Activated CD8-positive, alpha-beta memory T cell treated with anti-CD3 and anti-CD28 coated beads, Interleukin-2, amount 50 U/mL, for 4 hours (primary cell): Measurements from ENCODE around the gene ZNF575.
"Not testable (repeated sequence)": the region's sequence is repeated elsewhere in the genome, so short reads cannot be mapped to it uniquely, and the experiment has no call there.

Source experiments
- DNase-seq: peaks from one replicate; pipeline ENCODE4 v3.0.0-alpha.2; 2020

The ZNF575 gene

DNA sequence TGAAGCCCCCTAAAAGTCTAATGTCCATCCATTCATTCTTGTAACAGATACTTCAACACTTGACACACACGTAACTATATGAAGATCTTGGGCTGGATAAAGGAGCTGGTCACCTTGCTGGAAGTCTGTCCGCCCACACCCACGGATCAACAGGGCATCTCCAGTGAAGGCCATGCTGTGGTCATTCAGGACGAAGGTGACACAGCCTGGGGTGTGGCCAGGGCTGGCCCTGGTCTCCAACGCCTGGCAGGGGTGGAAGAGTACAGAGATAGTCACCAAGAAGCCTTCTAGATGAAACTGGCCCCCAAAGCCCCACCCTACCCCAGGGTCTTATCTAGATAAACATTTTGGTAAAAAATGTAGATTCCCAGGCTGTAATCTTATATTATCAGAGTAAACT, 21.7 kb upstream of the ZNF575 start:
- no peak for DNase-seq

DNA sequence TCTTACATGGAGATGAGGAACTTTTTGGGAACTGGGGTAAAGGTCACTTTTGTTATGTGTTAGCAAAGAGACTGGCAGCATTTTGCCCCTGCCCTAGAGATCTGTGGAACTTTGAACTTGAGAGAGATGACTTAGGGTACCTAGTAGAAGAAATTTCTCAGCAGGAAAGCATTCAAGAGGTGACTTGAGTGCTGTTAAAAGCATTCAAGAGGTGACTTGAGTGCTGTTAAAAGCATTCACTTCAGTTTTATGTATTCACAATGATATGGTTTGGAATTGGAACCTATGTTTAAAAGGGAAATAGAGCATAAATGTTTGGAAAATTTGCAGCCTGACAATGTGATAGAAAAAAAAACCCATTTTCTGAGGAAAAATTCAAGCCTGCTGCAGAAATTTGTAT, 20.6 kb upstream of the ZNF575 start:
- not testable (repeated sequence) for DNase-seq

DNA sequence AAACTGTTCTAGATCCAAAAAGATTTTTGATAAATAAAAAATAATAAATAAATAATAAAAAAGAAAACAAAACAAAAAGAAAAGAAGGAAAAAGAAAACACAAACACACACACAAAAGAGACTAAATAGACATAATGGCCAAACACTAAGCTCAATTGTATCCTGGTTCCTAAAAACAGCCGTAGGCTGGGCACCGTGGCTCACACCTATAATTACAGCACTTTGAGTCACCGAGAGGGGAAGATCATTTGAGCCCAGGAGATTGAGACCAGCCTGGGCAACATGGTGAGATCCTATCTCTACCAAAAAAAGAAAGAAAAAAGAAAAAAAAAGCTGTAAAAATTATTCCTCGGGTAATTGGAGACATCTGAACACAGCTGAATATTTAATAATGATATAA, 14.9 kb upstream of the ZNF575 start:
- DNase-seq, result no peak

DNA sequence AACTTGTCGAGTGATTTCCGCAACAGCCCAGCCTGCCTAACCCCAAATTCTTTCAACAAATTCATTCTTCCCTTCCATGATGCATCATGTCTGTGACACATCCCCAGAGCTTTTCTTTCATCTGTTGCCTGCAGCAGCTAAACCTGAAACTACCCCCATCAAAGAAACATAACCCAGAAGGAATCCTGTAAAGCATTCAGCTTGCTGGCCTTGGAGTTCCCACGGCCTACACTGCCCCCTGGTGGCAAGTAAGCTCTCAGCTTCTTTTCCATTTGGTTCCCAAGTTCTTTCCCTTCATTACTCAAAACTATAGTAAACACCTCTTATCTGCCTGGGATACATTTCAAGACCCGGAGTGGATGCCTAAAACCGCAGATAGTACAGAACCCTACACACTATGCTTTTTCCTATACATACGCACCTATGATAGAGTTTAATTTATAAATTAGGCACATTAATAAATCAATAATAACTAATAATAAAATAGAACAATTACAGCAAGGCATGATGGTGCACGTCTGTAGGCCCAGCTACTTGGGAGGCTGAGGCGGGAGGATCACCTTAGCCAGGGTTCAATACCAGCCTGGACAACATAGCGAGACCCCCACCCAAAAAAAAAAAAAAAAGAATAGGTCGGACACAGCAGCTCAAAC, 13.4 kb upstream of the ZNF575 start:
- peak; percentile 83 for DNase-seq

DNA sequence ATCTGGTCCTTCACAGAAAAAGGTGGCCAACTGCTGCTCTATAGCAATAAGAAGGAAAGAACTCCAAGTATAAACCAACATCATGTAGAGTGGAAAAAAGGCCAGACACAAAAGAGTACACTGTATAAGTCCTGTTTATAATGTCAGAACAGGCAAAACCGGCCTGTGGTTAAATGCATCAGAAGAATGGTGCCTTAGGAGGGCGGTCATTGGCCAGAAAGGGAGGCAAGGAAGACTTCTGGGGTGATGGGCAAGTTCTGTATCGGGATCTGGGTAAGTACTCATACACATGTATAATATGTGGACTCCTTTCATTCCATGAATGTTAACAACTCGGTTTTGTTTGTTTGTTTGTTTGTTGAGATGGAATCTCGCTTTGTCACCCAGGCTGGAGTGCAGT, 10.1 kb upstream of the ZNF575 start:
- DNase-seq, result no peak

DNA sequence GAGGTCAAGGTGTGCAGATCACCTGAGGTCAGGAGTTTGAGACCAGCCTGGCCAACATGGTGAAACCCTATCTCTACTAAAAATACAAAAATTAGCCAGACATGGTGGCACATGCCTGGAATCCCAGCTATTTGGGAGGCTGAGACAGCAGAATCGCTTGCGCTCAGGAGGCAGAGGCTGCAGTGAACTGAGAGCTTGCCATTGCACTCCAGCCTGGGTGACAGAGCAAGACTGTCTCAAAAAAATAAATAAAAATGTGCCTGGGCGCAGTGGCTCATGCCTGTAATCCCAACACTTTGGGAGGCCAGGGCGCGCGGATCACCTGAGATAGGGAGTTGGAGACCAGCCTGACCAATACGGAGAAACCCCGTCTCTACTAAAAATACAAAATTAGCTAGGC, 9.3 kb upstream of the ZNF575 start:
- not testable (repeated sequence) for DNase-seq

DNA sequence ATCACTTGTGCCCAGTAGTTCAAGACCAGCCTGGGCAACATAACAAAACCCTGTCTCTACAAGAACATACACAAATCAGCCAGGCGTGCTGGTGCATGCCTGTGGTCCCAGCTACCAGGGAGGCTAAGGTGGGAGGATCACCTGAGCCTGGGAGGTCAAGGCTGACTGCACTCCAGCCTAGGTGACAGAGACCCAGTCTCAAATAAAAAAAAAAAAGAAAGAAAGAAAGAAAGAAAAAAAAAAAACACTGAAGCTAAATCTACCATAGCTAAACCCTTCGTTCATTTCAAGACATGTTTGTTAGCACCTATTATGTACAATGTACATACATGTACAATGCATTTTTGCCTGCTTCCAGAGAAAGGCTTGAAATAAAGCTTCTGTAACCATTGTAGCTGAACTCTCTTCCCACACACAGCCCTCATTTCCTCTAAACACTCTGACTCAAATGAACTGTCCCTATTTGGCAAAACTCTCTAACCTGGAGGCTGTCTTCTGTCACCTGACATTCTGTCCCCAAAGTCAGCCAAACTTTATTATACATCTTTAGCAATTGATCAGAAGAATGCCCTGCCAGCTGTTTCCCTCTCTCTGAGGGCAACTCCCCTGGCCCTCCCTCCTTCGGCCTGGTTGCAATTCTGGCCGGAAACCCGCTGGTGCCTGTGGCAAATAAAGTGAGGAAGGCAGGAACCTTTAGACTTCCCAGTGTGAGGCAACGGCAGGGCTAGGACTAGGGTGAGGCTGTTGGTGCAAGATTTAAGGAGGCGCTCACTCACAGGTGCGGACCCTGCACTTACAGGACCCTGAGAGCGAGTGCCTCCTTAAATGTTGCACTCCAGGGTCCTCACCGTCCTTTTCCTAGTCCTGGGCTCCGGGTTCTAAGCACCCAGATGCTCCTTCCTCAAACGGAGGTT, 7.8 kb upstream of the ZNF575 start:
- DNase-seq, result peak; percentile 27

DNA sequence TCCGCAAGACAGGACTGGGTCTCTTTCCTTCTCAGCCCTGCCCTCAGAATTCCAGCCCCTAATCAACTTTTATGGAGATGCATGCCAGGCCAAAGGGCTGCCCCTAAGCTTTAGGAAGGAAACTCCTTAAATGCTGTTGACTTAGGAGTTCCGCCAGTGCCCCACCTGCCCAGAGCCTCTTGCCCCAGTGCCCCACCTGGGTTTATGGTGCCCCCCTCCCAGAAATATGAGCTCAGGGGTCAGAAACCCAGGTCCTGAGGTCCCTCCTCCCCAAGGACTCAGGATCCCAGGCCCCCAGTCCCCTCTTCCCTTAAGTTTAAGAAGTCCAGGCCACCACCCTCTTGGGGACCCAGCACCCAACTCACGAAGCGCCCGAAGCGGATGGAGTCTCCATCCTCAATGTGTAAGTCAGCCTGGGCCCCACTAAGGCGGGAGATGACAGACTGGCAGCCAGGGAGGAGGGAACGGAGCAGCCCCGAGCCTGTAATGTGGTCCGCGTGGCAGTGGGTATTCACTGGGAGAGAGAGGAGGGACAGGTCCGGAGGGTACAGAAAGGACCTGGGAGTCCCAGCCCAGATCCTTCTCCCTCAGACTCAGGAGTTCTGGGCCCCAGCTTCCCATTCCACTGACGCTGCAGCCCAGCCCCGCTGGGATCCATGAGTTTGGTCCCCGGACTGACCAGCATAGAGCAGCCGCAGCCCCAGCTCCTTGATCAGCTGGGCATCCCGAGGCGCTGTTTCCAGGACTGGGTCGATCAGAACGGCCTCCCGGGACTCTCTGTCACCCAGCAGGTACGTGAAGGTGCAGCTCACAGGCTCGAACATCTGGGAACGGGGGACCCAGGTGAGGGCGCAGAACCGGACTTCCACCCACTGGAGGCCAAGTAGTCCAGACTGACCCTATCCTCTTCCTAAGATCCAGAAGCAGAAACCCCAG, 6.9 kb upstream of the ZNF575 start:
- DNase-seq, result no peak

DNA sequence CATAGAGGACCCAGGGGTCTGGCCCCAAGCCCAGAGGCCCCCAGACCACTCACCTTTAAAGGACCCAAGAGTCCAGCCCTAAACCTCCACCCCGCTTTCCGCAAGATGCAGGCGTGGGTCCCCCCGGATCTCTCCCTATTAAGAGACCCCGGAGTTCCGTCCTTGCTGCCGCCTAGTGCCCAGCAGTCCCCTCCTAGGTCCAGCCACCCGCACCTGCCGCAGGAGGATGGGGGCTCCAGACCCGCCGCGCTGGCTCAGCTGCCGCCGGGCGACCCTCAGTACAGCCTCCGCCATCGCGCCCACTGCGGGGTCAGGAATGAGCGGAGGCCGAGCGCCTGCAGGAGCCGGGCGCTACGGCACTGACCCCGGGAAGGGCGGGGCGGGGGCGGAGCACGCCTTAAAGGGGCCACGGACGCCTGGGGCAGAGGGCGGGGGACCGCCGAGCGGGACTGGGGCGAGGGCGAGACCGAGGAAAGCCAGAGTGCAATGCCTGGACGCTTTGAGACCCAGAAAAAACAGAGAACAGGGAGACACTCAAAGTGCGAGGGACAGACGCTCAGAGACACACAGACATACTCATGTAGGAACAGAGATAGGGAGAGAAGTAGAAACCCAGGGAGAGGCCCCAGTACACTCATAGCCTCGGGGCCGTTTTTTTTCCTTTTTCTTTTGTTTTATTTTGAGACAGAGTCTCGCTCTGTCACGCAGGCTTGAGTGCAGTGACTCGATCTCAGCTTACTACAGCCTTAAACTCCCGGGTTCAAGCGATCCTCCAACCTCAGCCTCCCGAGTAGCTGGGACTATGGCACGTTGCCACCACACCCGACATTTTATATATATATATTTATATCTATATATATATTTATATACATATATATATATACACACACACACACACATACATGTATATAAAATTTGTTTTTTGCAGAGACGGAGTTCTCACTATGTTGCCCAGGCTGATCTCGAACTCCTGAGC, 5.8 kb upstream of the ZNF575 start, which contains the start of gene ETHE1:
ETHE1 (minus strand) TSS at position 318 of the 976 bp plus-strand sequence; CDS start at position 294, 24 bp downstream.
- DNase-seq, result peak; percentile 75

DNA sequence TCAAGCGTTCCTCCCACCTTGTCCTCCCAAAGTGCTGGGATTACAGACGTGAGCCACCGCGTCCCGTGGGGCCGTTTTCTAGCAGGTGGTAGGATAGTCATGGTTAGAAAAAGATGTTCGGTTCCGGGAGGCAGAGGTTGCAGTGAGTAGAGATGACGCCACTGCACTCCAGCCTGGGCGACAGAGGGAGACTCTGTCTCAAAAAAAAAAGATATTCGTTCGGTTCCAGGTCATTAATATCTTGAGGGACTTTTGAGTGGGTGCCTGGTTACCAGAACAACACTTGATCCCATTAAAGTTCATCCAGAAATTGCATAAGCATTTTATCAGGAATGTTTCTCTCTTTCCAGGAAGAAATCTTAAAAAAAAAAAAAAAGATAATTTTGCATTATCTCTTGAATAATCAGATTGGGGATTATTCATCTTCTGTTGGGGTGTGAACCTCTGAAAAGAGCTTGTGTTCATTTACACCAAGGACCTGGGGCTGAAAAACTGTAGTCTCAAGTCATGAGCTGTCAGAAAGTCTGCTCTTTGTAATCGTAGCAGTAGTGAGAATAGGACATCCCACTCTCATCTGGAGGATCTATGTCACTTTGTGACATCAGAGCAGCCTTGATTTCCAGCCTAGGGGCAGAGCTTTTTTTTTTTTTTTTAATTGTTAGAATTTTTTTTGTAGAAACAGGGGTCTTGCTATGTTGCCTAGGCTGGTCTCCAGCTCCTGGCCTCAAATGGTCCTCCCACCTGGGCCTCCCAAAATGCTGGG, 4.9 kb upstream of the ZNF575 start:
- no peak for DNase-seq

DNA sequence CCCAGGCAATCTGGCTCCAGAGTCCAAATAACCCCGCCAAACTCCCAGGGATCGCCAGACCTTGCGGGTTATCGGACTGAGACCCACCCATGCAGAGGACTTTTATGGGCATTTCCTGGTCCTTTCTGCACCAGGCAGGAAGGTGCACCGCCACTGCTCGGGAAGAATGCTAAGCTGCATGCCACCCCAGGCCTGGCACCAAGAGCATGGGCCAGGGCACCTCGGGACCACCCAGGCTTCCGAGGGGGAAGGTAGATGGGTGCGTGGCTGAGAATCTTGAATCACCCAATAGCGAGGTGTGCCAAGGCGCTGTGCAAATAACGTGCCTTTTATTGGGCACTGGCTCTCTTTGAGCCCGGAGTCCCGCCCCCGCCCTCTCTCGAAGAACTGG, 422 bp upstream of the ZNF575 start:
- DNase-seq, result no peak

DNA sequence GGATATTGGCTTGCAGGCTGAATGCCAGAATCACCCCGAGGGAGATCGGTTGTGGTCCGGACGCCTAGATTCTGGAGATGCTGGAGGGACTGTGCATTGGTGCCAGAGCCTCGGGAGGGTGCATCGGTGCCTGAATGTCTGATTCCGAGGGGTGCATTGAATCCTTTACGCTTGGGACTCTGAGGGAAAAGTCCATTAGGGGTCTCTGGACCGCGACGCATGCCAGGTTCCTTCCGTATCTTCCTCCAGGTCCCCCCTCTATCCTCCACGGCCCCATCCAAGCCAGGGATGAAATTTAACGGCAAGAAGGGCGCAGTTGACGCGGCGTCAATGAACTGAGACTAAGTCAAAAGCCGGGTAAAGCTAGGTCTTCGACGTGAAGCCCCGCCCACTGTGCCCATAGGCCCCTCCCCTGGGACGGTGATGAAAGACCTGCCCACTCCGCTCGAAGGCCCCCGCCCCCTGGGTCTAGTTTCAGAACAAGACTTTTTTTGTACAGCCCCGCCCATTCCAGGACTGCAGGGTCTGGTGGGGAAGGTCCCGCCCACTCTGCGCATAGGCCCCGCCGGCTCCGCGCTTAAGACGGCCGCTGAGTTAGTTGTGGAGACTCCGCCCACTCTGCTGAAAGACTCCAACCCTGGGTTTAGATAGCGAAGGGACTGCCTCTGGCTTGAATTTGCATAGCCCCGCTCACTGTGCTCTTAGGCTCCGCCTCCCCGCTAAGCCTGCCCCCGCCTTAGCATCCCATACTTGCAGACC, 737 bp downstream of the ZNF575 start:
- peak; percentile 93 for DNase-seq

DNA sequence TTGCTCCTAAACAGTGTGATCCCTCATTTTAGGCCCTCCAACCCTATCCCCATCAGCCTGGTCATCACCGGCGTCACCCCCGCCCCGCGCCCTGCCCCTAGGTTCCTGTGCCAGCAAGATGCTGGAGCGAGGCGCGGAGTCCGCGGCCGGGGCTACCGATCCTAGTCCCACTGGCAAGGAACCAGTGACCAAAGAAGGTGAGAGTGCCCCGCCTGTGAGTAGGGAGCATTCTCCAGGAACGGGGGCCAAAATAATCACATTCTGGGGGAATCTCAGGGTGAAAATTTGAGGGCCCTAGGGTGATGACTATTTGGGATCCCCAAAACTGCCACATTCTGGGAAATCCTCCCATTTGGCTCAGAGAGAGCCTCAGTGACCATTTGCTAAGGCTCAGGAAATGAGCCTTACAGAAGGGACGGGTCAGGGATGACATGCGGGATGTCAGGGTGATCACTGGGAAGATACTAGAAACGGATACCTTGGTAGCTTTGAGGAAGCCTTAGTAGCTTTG, 1.4 kb downstream of the ZNF575 start:
- DNase-seq, result no peak

DNA sequence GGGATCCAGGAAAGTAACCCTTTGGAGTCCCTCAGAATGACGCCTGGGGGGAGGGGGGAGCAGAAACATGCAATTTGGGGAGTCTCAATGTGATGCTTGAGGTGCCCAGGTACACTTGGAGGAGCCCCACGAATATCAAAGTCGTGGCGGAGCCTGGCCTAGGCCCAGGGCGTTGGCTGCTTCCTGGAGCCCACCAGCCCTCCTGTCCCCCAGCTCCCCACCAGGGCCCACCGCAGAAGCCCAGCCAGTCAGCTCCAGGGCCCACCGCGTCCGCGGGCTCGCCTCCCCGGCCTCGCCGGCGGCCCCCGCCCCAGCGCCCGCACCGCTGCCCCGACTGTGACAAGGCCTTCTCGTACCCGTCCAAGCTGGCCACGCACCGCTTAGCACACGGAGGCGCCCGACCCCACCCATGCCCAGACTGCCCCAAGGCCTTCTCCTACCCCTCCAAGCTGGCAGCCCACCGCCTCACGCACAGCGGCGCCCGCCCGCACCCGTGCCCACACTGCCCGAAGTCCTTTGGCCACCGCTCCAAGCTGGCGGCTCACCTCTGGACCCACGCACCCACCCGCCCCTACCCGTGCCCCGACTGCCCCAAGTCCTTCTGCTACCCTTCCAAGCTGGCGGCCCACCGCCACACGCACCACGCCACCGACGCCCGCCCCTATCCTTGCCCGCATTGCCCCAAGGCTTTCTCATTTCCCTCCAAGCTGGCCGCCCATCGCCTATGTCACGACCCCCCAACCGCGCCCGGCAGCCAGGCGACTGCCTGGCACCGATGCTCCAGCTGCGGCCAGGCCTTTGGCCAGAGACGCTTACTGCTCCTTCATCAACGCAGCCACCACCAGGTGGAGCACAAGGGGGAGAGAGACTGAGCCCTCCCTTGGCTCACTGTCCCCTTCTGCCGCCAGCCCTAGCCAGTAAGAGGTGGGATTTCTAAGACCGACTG, 2.1 kb downstream of the ZNF575 start:
- DNase-seq, result peak; percentile 43

DNA sequence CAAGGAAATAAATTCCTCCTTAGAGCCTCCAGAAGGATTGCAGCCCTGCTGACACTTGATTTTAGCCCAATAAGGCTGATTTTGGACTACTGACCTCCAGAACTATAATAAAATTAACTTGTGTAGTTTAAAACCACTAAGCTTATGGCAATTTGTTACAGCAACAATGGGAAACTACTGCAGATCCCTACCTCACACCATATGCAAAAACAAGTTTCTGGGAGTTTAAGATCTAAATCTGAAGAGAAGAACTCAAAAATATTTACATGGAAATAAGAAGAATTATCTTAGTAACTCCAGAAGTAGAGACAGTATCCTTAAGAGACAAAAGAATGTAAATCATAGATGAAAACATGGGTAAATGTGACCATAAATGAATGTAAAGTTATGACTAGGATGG, 5.9 kb downstream of the ZNF575 start:
- no peak for DNase-seq

DNA sequence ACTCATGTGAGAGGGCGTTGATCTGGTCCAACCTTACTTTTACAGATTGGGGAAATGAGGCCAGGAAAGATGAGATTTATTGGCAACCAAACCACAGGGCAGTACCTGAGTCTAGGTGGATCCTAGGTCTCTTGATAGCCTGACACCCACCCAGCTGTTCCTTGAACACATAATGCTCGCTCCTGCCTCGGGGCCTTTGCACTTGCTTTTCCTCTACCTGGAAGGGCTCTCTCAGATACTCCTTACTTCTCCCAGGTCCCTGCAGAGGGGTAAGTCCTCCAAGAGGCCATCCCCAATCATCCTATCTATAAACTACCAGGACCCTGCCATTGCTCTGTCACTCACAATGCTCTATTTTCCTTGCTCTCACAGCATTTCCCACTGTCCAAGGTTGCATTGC, 7.4 kb downstream of the ZNF575 start:
- no peak for DNase-seq

DNA sequence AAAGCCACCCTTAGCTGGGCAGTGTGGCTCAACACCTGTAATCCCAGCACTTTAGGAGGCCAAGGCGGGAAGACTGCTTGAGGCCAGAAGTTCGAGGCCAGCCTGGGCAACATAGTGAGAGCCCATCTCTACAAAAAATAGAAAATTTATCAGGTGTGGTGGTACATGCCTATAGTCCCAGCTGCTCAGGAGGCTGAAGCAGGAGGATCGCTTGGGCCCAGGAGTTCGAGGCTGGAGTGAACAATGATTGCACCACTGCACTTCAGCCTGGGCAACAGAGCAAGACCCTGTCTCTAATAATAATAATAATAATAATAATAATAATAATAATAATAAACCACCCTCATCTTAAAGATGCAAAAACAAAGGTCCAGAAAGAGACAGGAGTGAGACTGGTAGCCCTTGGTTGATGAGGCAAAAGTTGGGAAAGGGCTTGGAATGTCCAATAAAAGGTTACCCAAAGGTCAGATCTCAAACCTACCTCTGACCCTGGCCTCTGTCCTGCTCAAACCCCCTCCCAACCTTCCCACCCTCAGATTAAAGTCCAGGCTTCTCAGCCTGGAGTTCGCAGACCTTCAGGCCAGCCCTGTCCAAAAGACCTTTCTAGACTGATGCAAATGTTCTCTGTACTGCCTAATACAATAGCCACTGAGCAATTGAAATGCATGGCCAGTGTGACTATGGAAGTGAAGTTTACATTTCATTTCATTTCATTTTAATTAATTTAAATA, 9.1 kb downstream of the ZNF575 start:
- DNase-seq, result no peak

DNA sequence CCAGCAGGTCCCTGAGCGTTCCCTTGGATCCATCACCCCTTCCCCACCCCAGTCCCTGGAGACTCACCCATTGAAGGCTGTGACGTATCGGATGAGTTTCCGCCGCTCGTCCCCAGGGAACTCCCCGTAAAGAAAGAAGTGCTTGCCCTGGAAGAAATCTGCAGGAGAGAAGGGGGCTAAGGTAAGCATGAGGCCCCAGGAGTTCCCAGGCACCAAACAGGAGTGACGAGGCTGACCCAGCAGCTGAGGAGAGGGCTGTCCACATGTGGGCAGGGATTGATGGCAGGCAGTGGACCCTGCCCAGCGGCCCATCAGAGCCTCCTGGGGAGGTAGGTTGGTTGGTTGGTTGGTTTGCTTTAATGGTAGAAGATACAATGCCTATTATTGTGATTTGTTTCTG, 11.1 kb downstream of the ZNF575 start:
- DNase-seq, result no peak
